Suprapubic skin (tissue), 3 donors: Measurements from ENCODE around the gene PIGS.

Experiments
- CTCF ChIP-seq, 2 donors: fragments of 200-600 bp in 1 of 2; fragments of 450-650 bp in 1 of 2; sonication (generic) in 1 of 2; IDR thresholded peaks; one replicate each; pipeline ENCODE4 v1.5.1; 2016 to 2019; ENCODE audit warnings: antibody characterized with exemption in 2 of 2, mild to moderate bottlenecking in 1 of 2, moderate library complexity in 1 of 2
- EP300 ChIP-seq: sonication (generic); formaldehyde crosslinking; IDR thresholded peaks from one replicate; pipeline ENCODE4 v1.6.1; 2017; ENCODE audit warnings: antibody characterized with exemption

GRCh38 chr17:28580959-28581358, 9.6 kb upstream of the PIGS start:
- TF ChIP-seq CTCF (IDR thresholded peaks at IDR 0.05): no peak
- no peak for TF ChIP-seq EP300
